COLO668 (cell line): Measurements from ENCODE around the gene ZNF738.
"Not testable (repeated sequence)": the region's sequence is repeated elsewhere in the genome, so short reads cannot be mapped to it uniquely, and the experiment has no call there.

Source experiments
- DNase-seq: peaks from one replicate; lab custom pipeline; 2025; ENCODE audit not compliant: unreplicated experiment; lab: John Stamatoyannopoulos, UW

The ZNF738 gene

GRCh38 chr19:21358768-21359451, at the start of gene ZNF738:
TSS of gene ZNF738 (plus strand) at chr19:21359000. CDS start at chr19:21359141, 141 bp downstream.
- peak; percentile 88 for DNase-seq

DNA sequence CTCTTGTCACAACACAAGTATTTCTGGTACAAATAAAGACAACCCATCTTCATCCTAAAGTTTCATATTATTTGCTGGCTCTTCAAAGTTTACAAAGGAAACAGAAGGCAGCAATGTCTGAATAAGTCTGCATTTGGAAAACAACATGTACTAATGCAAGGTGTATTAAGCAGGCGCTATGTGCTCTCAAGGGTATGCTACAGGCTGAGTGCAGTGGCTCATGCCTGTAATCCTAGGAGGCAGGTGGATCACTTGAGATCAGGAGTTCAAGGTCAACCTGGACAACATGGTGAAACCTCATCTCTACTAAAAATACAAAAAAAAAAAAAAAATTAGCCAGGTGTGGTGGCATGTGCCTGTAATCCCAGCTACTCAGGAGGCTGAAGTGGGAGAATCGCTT, 46.0 kb upstream of the ZNF738 start:
- not testable (repeated sequence) for DNase-seq

GRCh38 chr19:21314676-21315075, 44.1 kb upstream of the ZNF738 start:
- DNase-seq: no peak

- no peak for DNase-seq
Observed at GRCh38 chr19:21317821-21318220, 41.0 kb upstream of the ZNF738 start.

DNA sequence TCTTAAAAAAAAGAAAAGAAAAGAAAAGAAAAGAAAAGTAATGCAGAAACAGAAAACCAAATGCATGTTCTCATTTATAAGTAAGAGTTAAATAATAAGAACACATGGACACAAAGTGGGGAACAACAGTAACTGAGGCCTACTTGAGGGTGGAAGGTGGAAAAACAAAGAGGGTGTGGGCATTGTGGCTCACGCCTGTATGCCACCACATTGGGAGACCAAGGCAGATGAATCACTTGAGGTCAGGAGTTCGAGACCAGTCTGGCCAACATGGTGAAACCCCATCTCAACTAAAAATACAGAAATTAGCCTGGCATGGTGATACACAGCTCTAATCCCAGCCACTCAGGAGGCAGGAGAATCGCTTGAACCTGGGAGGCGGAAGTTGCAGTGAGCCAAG, 37.7 kb upstream of the ZNF738 start:
- DNase-seq: no peak

GRCh38 chr19:21321996-21322395, 36.8 kb upstream of the ZNF738 start:
- no peak for DNase-seq

DNA sequence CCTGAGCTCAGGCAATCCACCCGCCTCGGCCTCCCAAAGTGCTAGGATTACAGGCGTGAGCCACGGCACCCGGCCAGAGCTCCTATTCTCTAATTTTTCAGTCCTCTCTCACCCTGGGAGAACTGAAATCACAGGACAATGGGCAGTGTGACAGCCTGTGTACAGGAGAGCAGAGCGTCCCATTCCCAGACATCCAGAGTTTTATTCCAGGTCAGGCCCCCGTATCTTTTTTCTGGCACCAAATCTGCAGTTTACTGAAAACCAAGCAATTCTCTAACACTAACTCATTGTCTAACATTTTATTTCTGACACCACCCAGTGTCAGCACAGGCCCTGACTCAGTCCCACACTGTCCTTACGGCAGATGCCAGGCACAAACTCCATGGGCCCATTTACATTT, 36.3 kb upstream of the ZNF738 start:
- no peak for DNase-seq

DNA sequence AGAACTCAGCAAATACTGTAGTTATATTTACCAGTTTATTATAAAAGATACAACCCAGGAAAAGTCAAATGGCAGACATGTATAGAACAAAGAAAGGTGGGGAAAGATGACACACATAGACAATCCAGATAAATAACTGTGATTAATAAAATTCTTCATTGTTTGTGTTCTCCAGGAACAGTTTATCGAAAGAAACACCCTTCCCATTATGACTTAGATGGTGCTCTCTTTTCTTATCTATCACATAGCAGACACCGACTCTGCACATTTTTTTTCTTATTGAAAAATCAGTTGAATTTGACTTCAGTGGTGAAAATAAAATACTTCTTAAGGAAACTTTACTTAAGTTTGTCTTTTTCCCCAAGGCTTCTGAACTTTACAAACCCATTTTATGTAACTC, 35.8 kb upstream of the ZNF738 start:
- no peak for DNase-seq

GRCh38 chr19:21326169-21326568, 32.6 kb upstream of the ZNF738 start:
- no peak for DNase-seq

DNA sequence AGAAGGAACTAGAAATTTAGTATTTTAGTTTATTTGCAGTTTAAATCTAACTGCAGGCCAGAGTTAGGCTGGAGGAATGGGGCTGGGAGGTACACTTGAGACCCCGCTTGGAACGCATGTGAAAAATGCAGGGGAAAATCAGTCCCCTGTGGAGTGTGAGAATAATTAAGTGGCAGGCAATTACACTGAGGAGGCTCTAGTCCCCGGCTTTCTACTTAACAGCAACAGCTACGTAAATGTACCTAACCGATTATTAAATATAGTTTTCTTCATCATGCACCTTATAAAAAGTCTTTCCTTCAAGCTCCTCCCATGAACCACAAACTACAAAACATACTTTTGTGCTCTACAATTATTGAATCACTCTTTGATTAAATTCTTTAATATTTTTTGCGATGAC, 30.4 kb upstream of the ZNF738 start:
- peak; percentile 0 for DNase-seq

- peak; percentile 86 for DNase-seq
Observed at GRCh38 chr19:21328885-21329605, 29.8 kb upstream of the ZNF738 start, which contains the start of gene ZNF708. TSS of gene ZNF708 (minus strand) at chr19:21329410. CDS start at chr19:21329212, 198 bp downstream.

GRCh38 chr19:21335721-21336120, 23.1 kb upstream of the ZNF738 start:
- DNase-seq: no peak

GRCh38 chr19:21344841-21345240, 14.0 kb upstream of the ZNF738 start:
- DNase-seq: not testable (repeated sequence)

- no peak for DNase-seq
Observed at GRCh38 chr19:21352830-21353229, 6.0 kb upstream of the ZNF738 start.

GRCh38 chr19:21362291-21362690, 3.5 kb downstream of the ZNF738 start:
- DNase-seq: no peak

- DNase-seq: no peak
Observed at GRCh38 chr19:21383980-21384582, 25.3 kb downstream of the ZNF738 start.

- no peak for DNase-seq
Observed at GRCh38 chr19:21396121-21396520, 37.3 kb downstream of the ZNF738 start.

GRCh38 chr19:21396893-21397572, 38.2 kb downstream of the ZNF738 start, which contains the start of gene ZNF493:
TSS of gene ZNF493 (plus strand) at chr19:21397133. CDS start at chr19:21397238, 105 bp downstream.
- DNase-seq: peak; percentile 91

DNA sequence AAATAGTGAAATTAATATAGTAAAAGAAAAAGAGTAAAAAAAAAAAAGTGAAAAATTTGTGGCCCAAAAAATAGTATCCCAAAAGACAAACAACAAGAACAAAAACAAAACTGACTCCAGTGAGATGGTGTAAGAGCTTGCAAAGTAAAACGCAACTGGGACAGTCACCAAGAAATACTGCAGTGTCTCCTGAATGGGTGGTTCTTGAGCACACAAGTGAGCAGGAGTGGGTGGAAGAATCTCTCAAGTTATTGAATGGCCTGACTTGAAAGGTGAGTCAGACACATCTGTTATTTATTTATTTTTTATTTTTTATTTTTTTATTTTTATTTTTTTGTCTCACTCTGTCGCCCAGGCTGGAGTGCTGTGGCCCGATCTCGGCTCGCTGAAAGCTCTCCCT, 40.1 kb downstream of the ZNF738 start:
- DNase-seq: no peak

DNA sequence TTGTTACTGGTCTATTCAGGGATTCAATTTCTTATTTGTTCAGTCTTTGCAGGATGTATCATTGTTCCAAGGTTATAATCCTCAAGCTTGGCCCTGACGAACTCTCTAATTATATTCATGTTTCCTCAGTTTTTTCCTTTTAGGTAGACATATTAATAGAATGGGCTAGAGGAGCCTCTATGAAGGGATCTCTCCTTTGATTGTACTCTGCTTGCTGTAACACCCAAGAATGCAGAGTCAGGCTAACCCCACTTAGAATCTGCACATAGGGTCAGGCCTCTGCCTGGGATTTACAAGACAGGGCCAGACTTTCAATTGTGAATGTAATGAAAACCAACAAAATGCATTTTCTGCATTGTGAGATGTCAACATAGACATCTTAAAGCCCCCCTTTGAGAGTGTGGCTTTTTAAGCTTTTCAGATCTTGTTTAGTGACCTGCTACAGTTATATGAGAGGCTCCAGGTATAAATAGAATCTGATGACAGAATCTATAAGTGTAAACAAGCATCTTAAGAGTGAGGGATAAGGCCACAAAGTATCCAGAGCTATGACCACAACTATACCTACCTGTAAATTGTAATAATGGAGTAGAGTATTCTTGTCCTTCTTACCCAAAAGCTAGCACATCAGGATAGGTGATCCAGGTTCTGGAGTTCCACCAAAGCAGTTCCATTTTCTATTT, 43.6 kb downstream of the ZNF738 start:
- no peak for DNase-seq

DNA sequence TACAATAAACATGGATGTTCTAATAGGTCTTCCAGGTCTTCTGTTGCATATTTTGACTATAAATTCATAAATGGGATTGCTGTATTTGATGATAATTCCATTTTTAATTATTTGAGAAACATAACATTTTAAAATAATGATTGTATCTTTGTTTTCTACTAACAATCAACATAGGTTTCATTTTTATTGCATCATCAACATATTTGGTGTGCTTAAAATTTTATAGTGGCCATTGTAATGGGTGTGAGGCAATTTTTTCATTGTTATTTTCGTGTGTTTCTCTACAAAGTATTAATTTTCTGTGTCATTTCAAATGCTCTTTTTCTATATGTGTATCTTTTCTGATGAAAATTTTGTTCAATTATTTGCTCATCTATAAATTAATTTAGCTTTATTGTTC, 51.4 kb downstream of the ZNF738 start:
- no peak for DNase-seq
